Measurements from ENCODE around the gene WDFY3. TPM values are rescaled to one million over a fixed set of nuclear protein-coding genes. Genes with fewer than 3 reads are reported as not detected.

The WDFY3 gene
- total RNA-seq, 5 donors from 2014 or later (not counting 1 experiment from before 2014, with no cell fraction given): 0.47 to 1.3 (median 0.68) TPM

DNA sequence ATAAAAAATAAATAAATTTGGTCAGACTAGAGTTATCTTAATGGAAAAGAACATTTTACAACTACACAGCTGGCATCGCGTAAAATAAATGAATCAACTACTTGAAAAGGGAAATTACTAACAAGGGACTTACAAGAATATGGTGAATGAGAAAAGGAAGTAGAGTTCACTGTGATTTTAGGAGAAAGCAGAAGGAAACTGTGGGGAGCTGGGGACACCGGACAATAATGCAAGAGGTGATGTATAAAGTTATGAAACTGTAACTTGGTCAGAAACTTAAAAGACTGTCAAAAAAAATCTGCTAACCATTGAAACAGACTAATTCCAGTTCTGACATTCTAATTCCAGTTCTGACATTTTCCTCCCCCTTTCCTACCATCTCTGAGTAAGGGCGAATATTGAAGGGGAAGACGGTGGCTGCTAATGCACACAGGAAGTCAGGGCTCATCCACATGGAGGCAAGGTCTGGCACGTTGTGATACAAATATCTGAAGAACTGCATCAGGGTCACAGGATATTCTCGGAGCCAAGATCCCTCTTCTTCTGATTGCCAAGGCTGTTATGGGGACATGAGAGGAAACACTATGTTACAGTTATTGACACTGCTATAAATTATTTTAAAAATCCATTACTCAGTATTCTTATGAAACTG is 213.0 kb downstream of the WDFY3 start:
- no peaks in the 10 kb centered on the region for H3K4me1 Mint-ChIP-seq
- DNase-seq (no peak), ATAC-seq (replicated peaks in 1 of 4) (no peak)
- Histone ChIP-seq H3K36me3 (ENCODE audit: control insufficient read depth in 2 of 2, extremely low read depth in 1 of 2, insufficient read depth in 1 of 2, low read length in 1 of 2) (no peaks in the 10 kb centered on the region), H3K27ac (ENCODE audit: low read length) (no peak overlapping the region), H3K27me3 (replicated peaks in 1 of 2; ENCODE audit: control insufficient read depth in 2 of 2, extremely low read depth in 1 of 2, insufficient read depth in 2 of 2, low read length in 1 of 2) (no peaks in the 10 kb centered on the region), H3K4me1 (ENCODE audit: control insufficient read depth in 1 of 2, extremely low read depth in 1 of 2, insufficient read depth in 2 of 2, low read length in 2 of 2) (no peaks in the 10 kb centered on the region), H3K4me3 (ENCODE audit: control insufficient read depth in 1 of 2, extremely low read depth in 1 of 2, low read length in 1 of 2) (no peak overlapping the region), H3K9me3 (no peaks in the 10 kb centered on the region)
- WGBS (ENCODE audit: insufficient coverage): no CpG with 5 or more reads among the region's 7 CpGs
- no peak overlapping the region for H3K4me3 Mint-ChIP-seq
- ChIA-PET CTCF (no interaction called here), POLR2A (no interaction called here)
- H3K9me3 Mint-ChIP-seq: no peaks in the 10 kb centered on the region
- no peaks in the 10 kb centered on the region for H3K36me3 Mint-ChIP-seq
- no peak overlapping the region for H3K27ac Mint-ChIP-seq
- H3K27me3 Mint-ChIP-seq: peaks cover 5 to 9% of the 10 kb centered on the region in 2 donors

DNA sequence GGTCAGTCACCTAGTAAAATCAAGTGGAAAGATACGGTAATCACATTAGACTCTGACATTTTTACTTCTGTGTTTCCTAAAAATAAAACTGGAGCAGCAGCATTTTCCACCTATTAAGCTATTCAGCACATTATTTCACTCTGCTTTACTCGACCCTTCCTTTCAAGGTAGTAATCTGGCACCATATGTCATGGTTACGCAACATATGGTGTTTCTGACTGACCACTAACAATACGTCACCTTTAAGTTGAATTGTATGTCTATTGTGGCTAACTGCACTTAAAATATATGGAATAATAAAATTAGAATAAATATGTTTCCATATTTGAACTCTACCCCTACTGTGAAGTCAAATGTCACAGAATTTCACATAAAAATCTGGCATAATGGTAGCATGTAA is 214.8 kb downstream of the WDFY3 start:
- Histone ChIP-seq H3K4me1 (ENCODE audit: control insufficient read depth in 1 of 2, extremely low read depth in 1 of 2, insufficient read depth in 2 of 2, low read length in 2 of 2) (no peaks in the 10 kb centered on the region), H3K4me3 (ENCODE audit: control insufficient read depth in 1 of 2, extremely low read depth in 1 of 2, low read length in 1 of 2) (no peak overlapping the region), H3K9me3 (no peaks in the 10 kb centered on the region), H3K36me3 (ENCODE audit: control insufficient read depth in 2 of 2, extremely low read depth in 1 of 2, insufficient read depth in 1 of 2, low read length in 1 of 2) (no peaks in the 10 kb centered on the region), H3K27me3 (replicated peaks in 1 of 2; ENCODE audit: control insufficient read depth in 2 of 2, extremely low read depth in 1 of 2, insufficient read depth in 2 of 2, low read length in 1 of 2) (no peaks in the 10 kb centered on the region), H3K27ac (ENCODE audit: low read length) (no peak overlapping the region)
- DNase-seq (no peak), ATAC-seq (replicated peaks in 1 of 4) (no peak)
- 83% methylated on average over 1 of the region's 4 CpGs for WGBS (ENCODE audit: insufficient coverage)
- H3K27me3 Mint-ChIP-seq: peaks cover 5 to 9% of the 10 kb centered on the region in 2 donors
- no peak overlapping the region for H3K4me3 Mint-ChIP-seq
- no peaks in the 10 kb centered on the region for H3K36me3 Mint-ChIP-seq
- H3K27ac Mint-ChIP-seq: no peak overlapping the region
- no peaks in the 10 kb centered on the region for H3K9me3 Mint-ChIP-seq
- CTCF ChIA-PET: interaction anchor here in 1 of 2 donors (1.7 kb wide), 1 partner anchor 10 kb away, joined by 3 read pairs; no protein-coding TSS in a partner anchor
- H3K4me1 Mint-ChIP-seq: no peaks in the 10 kb centered on the region
- POLR2A ChIA-PET: no interaction called here

DNA sequence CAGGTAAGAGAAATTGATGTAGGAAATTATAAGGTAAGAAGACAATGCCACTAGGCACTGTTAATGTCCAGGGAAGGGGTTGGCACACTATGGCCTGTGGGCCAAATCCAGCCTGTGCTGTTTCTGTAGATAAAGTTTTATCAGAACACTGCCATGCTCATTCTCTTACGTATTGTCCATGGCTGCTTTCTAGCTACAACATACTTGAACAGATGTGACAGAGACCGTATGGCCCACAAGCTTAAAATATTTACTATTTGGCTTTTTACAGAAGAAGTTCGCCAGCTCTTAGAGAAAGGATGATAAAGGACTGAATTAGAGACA is 215.6 kb downstream of the WDFY3 start:
- no peaks in the 10 kb centered on the region for H3K4me1 ChIP-seq (ENCODE audit: control insufficient read depth in 1 of 2, extremely low read depth in 1 of 2, insufficient read depth in 2 of 2, low read length in 2 of 2)
- Mint-ChIP-seq H3K4me1 (no peaks in the 10 kb centered on the region), H3K9me3 (no peaks in the 10 kb centered on the region), H3K36me3 (no peaks in the 10 kb centered on the region), H3K4me3 (no peak overlapping the region), H3K27ac (no peak overlapping the region), H3K27me3 (peaks cover 4 to 9% of the 10 kb centered on the region in 2 donors)
- no peaks in the 10 kb centered on the region for H3K9me3 ChIP-seq
- WGBS (ENCODE audit: insufficient coverage): no CpG with 5 or more reads among the region's 3 CpGs
- H3K27me3 ChIP-seq (replicated peaks in 1 of 2; ENCODE audit: control insufficient read depth in 2 of 2, extremely low read depth in 1 of 2, insufficient read depth in 2 of 2, low read length in 1 of 2): no peaks in the 10 kb centered on the region
- H3K4me3 ChIP-seq (ENCODE audit: control insufficient read depth in 1 of 2, extremely low read depth in 1 of 2, low read length in 1 of 2): no peak overlapping the region
- no peak overlapping the region for H3K27ac ChIP-seq (ENCODE audit: low read length)
- DNase-seq: no peak
- ATAC-seq (replicated peaks in 1 of 4): no peak
- POLR2A ChIA-PET: no interaction called here
- no peaks in the 10 kb centered on the region for H3K36me3 ChIP-seq (ENCODE audit: control insufficient read depth in 2 of 2, extremely low read depth in 1 of 2, insufficient read depth in 1 of 2, low read length in 1 of 2)
- CTCF ChIA-PET: interaction anchor here in 1 of 2 donors (1.7 kb wide), 1 partner anchor 9 kb away, joined by 3 read pairs; no protein-coding TSS in a partner anchor

DNA sequence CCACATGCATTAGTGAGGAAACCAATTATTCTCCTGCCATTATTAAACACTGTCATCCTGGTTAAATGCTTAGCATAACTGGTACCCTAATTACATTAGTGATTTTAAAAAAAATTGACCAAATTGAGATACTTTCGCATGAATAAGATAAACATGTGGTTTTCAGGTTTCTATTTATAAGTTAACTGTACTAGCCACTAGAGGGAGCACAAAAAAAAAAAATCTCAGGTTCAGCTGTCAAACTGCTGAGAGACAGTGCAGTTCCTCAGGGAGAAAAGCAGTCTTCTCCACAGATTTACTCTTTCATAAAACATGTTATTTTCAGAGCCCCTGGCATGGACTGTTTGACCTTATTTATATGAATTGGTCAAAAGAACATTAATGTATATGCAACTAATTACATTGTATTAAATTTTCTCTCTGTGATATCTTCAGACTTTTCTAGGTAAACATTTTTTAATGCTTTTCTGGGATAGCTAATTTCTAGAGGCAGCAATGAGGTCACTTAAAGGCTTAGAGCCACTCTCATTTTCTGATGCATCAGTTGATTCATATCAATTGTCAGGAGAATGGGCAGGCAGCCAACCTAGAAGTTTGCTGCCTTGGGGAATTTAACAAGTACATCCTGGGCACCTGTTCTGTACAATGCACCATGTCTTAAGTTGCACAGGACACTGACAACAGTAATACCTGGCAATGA is 216.1 kb downstream of the WDFY3 start:
- DNase-seq: peak in 1 of 35 experiments; percentile 12
- H3K4me3 ChIP-seq (ENCODE audit: control insufficient read depth in 1 of 2, extremely low read depth in 1 of 2, low read length in 1 of 2): no peak overlapping the region
- POLR2A ChIA-PET: no interaction called here
- Mint-ChIP-seq H3K36me3 (no peaks in the 10 kb centered on the region), H3K27ac (no peak overlapping the region), H3K4me3 (no peak overlapping the region), H3K4me1 (no peaks in the 10 kb centered on the region), H3K9me3 (no peaks in the 10 kb centered on the region), H3K27me3 (peaks cover 3 to 9% of the 10 kb centered on the region in 2 donors)
- no peak overlapping the region for H3K27ac ChIP-seq (ENCODE audit: low read length)
- no CpG with 5 or more reads among the region's 1 CpG for WGBS (ENCODE audit: insufficient coverage)
- no peaks in the 10 kb centered on the region for H3K4me1 ChIP-seq (ENCODE audit: control insufficient read depth in 1 of 2, extremely low read depth in 1 of 2, insufficient read depth in 2 of 2, low read length in 2 of 2)
- H3K36me3 ChIP-seq (ENCODE audit: control insufficient read depth in 2 of 2, extremely low read depth in 1 of 2, insufficient read depth in 1 of 2, low read length in 1 of 2): no peaks in the 10 kb centered on the region
- no peaks in the 10 kb centered on the region for H3K27me3 ChIP-seq (replicated peaks in 1 of 2; ENCODE audit: control insufficient read depth in 2 of 2, extremely low read depth in 1 of 2, insufficient read depth in 2 of 2, low read length in 1 of 2)
- CTCF ChIA-PET: interaction anchor here (0.6 to 1.7 kb wide), 2 partner anchors 9 to 35 kb away, joined by 3 to 4 read pairs; no protein-coding TSS in a partner anchor
- no peaks in the 10 kb centered on the region for H3K9me3 ChIP-seq
- ATAC-seq (replicated peaks in 1 of 4): no peak

DNA sequence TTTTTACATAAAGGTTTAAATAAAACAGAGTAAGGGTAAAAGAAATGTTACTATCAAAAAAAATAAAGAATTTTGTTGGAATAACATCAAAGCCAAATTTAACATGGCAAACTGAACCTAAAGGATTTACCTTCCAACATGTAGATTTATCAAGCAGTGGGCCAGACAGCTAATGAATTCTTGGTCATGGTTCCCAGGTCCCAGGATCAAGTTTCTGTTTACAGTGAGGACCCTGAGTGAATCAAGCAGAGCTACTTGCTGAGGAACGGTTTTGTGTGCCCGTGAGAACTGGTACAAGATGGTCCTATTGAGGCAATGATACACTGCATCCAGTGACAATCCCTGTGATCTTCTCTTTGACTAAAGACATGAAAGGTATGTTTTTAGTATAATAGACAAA is 226.4 kb downstream of the WDFY3 start:
- Histone ChIP-seq H3K27ac (ENCODE audit: low read length) (no peak overlapping the region), H3K27me3 (replicated peaks in 1 of 2; ENCODE audit: control insufficient read depth in 2 of 2, extremely low read depth in 1 of 2, insufficient read depth in 2 of 2, low read length in 1 of 2) (no peaks in the 10 kb centered on the region), H3K4me1 (ENCODE audit: control insufficient read depth in 1 of 2, extremely low read depth in 1 of 2, insufficient read depth in 2 of 2, low read length in 2 of 2) (no peaks in the 10 kb centered on the region), H3K36me3 (ENCODE audit: control insufficient read depth in 2 of 2, extremely low read depth in 1 of 2, insufficient read depth in 1 of 2, low read length in 1 of 2) (no peaks in the 10 kb centered on the region), H3K9me3 (no peaks in the 10 kb centered on the region), H3K4me3 (ENCODE audit: control insufficient read depth in 1 of 2, extremely low read depth in 1 of 2, low read length in 1 of 2) (no peak overlapping the region)
- ATAC-seq (replicated peaks in 1 of 4): no peak
- Mint-ChIP-seq H3K27ac (no peak overlapping the region), H3K36me3 (no peaks in the 10 kb centered on the region), H3K4me3 (no peak overlapping the region), H3K4me1 (no peaks in the 10 kb centered on the region), H3K9me3 (no peaks in the 10 kb centered on the region), H3K27me3 (no peaks in the 10 kb centered on the region)
- WGBS (ENCODE audit: insufficient coverage): no CpG with 5 or more reads among the region's 2 CpGs
- DNase-seq: no peak
- POLR2A ChIA-PET: no interaction called here
- CTCF ChIA-PET: no interaction called here

DNA sequence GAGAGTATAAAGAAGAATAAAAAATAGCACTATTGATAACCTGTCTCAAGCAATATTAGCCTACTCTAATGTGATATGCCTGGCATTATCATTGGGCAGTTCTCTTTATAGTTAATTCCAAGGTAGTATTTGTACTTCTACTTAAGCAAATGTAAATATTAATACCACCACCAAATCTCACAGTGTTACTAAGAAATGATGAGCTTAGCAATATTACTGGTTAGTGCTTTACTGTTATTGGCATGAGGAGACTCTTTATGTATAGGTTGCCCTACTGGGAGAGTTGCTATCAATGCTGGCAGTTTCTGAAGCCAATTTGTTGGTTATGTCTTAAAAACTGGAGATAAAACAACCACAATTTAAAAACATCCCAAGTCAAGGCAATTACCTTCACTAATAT is 227.9 kb downstream of the WDFY3 start:
- no peaks in the 10 kb centered on the region for H3K4me1 ChIP-seq (ENCODE audit: control insufficient read depth in 1 of 2, extremely low read depth in 1 of 2, insufficient read depth in 2 of 2, low read length in 2 of 2)
- no peak overlapping the region for H3K4me3 ChIP-seq (ENCODE audit: control insufficient read depth in 1 of 2, extremely low read depth in 1 of 2, low read length in 1 of 2)
- Mint-ChIP-seq H3K36me3 (no peaks in the 10 kb centered on the region), H3K27ac (no peak overlapping the region), H3K4me3 (no peak overlapping the region), H3K4me1 (no peaks in the 10 kb centered on the region), H3K27me3 (no peaks in the 10 kb centered on the region), H3K9me3 (no peaks in the 10 kb centered on the region)
- ATAC-seq (replicated peaks in 1 of 4) (no peak), DNase-seq (no peak)
- H3K36me3 ChIP-seq (ENCODE audit: control insufficient read depth in 2 of 2, extremely low read depth in 1 of 2, insufficient read depth in 1 of 2, low read length in 1 of 2): no peaks in the 10 kb centered on the region
- no peaks in the 10 kb centered on the region for H3K27me3 ChIP-seq (replicated peaks in 1 of 2; ENCODE audit: control insufficient read depth in 2 of 2, extremely low read depth in 1 of 2, insufficient read depth in 2 of 2, low read length in 1 of 2)
- POLR2A ChIA-PET: no interaction called here
- CTCF ChIA-PET: interaction anchor here in 1 of 2 donors (0.6 kb wide), 1 partner anchor 1012 kb away, joined by 4 read pairs; no protein-coding TSS in a partner anchor
- no peak overlapping the region for H3K27ac ChIP-seq (ENCODE audit: low read length)
- no peaks in the 10 kb centered on the region for H3K9me3 ChIP-seq

Measured in T-cell (primary cell).